HCT116 (cell line): ENCODE measurements around the gene TUT1. TPM values are rescaled to one million over a fixed set of nuclear protein-coding genes. Genes with fewer than 3 reads are reported as not detected.
"Not testable (repeated sequence)": the region's sequence is repeated elsewhere in the genome, so short reads cannot be mapped to it uniquely, and the experiment has no call there.

Source experiments
- ATAC-seq: fragments of 200-7000 bp; cut with Tn5 transposase; 2 replicates; pipeline ENCODE4 v1.9.1; 2020; ENCODE audit warnings: mild to moderate bottlenecking, moderate library complexity
- BruUV-seq: library from RNA; stranded (reverse); fragments of 400-500 nt; replicated peaks from 2 replicates; lab custom pipeline; 2021; lab: Mats Ljungman, UMichigan
- CTCF ChIA-PET: fragments of 300-600 bp; sonication (Branson Sonifier 250); formaldehyde crosslinking; loops from one replicate; lab custom pipeline; 2021; ENCODE audit warnings: antibody characterized with exemption; lab: Charles Lee
- POLR2A ChIA-PET: fragments of 300-600, 350-600 bp; sonication (Branson Sonifier 250); formaldehyde crosslinking; loops from one replicate; lab custom pipeline; 2021; ENCODE audit warnings: antibody characterized with exemption; lab: Charles Lee
- RAD21 ChIA-PET, 2 experiments: fragments of 300-600 bp; sonication (Branson Sonifier 250); formaldehyde crosslinking; loops; one replicate each; lab custom pipeline; 2023; ENCODE audit warnings: low total read pairs in 2 of 2; ENCODE audit not compliant: uncharacterized antibody in 2 of 2, unreplicated experiment in 2 of 2, low non-redundant PET in 1 of 2; lab: Charles Lee
- DNase-seq: peaks from one replicate; pipeline ENCODE4 v3.0.0-alpha.2; 2010; ENCODE audit warnings: low read depth, low spot score
- H2AFZ ChIP-seq: fragments of 200-600 bp; shearing (Covaris generic), sonication (generic); 2 replicates; pipeline ENCODE4 v1.6.1; 2017; ENCODE audit warnings: low read depth, mixed run types, mixed read lengths, antibody characterized with exemption, low read length; ENCODE audit not compliant: poor library complexity, severe bottlenecking
- H3K27ac ChIP-seq: 2 replicates; pipeline ENCODE4 v1.5.1; 2012; ENCODE audit warnings: low read depth, low read length
- H3K27me3 ChIP-seq: fragments of 200-600 bp; sonication (generic); 2 replicates; pipeline ENCODE4 v1.6.1; 2016; ENCODE audit warnings: mixed run types, low read length, mixed read lengths; ENCODE audit not compliant: insufficient read depth
- H3K36me3 ChIP-seq, 2 experiments: fragments of 200-500 bp in 1 of 2; fragments of 200-600 bp in 1 of 2; sonication (Bioruptor generic) in 1 of 2; sonication (generic) in 1 of 2; 2 replicates each; pipeline versions ENCODE4 v1.5.1 to v1.6.1; 2014 to 2016; ENCODE audit warnings: low read length in 2 of 2, inconsistent platforms in 1 of 2, mixed read lengths in 1 of 2, mixed run types in 1 of 2; ENCODE audit not compliant: insufficient read depth in 2 of 2, control insufficient read depth in 1 of 2
- H3K4me1 ChIP-seq, 2 experiments: fragments of 200-600 bp in 1 of 2; sonication (generic) in 1 of 2; 2 replicates each; pipeline versions ENCODE4 v1.5.1 to v1.6.1; 2012 to 2017; ENCODE audit warnings: low read length in 2 of 2, inconsistent platforms in 1 of 2, mild to moderate bottlenecking in 1 of 2, mixed read lengths in 1 of 2, mixed run types in 1 of 2, moderate library complexity in 1 of 2; ENCODE audit not compliant: insufficient read depth in 2 of 2, control insufficient read depth in 1 of 2
- H3K4me2 ChIP-seq: fragments of 200-600 bp; sonication (generic); 2 replicates; pipeline ENCODE4 v1.6.1; 2017; ENCODE audit warnings: mixed run types, low read length, mixed read lengths
- H3K4me3 ChIP-seq, 2 experiments: fragments of 200-600 bp in 1 of 2; sonication (generic) in 1 of 2; replicated peaks in 1 of 2; 2 replicates each; pipeline ENCODE4 v1.5.1; 2011 to 2016; ENCODE audit warnings: low read length in 2 of 2, control low read depth in 1 of 2, low read depth in 1 of 2, mild to moderate bottlenecking in 1 of 2, mixed read lengths in 1 of 2, mixed run types in 1 of 2
- H3K79me2 ChIP-seq: fragments of 200-600 bp; sonication (generic); 2 replicates; pipeline ENCODE4 v1.6.1; 2017; ENCODE audit warnings: mild to moderate bottlenecking, mixed run types, low read length, moderate library complexity, mixed read lengths; ENCODE audit not compliant: insufficient read depth
- H3K9ac ChIP-seq: fragments of 200-600 bp; sonication (generic); 2 replicates; pipeline ENCODE4 v1.6.1; 2016; ENCODE audit warnings: low read length, mixed read lengths
- H3K9me2 ChIP-seq: fragments of 200-600 bp; sonication (generic), shearing (Covaris generic); 2 replicates; pipeline ENCODE4 v1.6.1; 2017; ENCODE audit warnings: mixed run types, mild to moderate bottlenecking, moderate library complexity; ENCODE audit not compliant: insufficient read depth
- H3K9me3 ChIP-seq, 2 experiments: fragments of 200-500 bp in 1 of 2; fragments of 200-600 bp in 1 of 2; sonication (Bioruptor generic) in 1 of 2; sonication (generic) in 1 of 2; 2 replicates each; pipeline ENCODE4 v1.6.1; 2014 to 2017; ENCODE audit warnings: low read length in 2 of 2, mixed read lengths in 2 of 2, inconsistent platforms in 1 of 2, low read depth in 1 of 2, mild to moderate bottlenecking in 1 of 2, mixed run types in 1 of 2, moderate library complexity in 1 of 2; ENCODE audit not compliant: control insufficient read depth in 1 of 2, insufficient read depth in 1 of 2
- H4K20me1 ChIP-seq: fragments of 200-600 bp; sonication (generic), shearing (Covaris generic); 2 replicates; pipeline ENCODE4 v1.6.1; 2017; ENCODE audit warnings: mixed run types, mild to moderate bottlenecking, moderate library complexity; ENCODE audit not compliant: insufficient read depth
- CEBPB ChIP-seq: IDR thresholded peaks from 2 replicates; pipeline ENCODE4 v1.6.1; 2012; ENCODE audit warnings: low read depth
- ZFX ChIP-seq: fragments of 450-650 bp; IDR thresholded peaks from 2 replicates; pipeline ENCODE4 v1.6.1; 2017
- intact Hi-C: fragments of 100-400 bp; cut with micrococcal nuclease; formaldehyde crosslinking; loops from 2 replicates; pipeline ENCODE4 v1.10.0; 2022
- total RNA-seq: library from RNA; stranded (reverse); gene quantifications from one replicate; pipeline ENCODE4 v1.2.1, GENCODE V29; 2021; ENCODE audit not compliant: unreplicated experiment
- TF ChIP-seq, protein P1 (sequence below): IDR thresholded peaks from 2 replicates; pipeline ENCODE4 v1.6.1; 2011; ENCODE audit warnings: mild to moderate bottlenecking, low read length, moderate library complexity; ENCODE audit not compliant: insufficient replicate concordance; ENCODE audit errors: extremely low read depth
- TF ChIP-seq, protein P2 (sequence below): IDR thresholded peaks from 2 replicates; pipeline ENCODE4 v1.6.1; 2012
- TF ChIP-seq, protein P3 (sequence below): IDR thresholded peaks from 2 replicates; pipeline ENCODE4 v1.6.1; 2012

The TUT1 gene
- total RNA-seq, 1 experiment from 2014 or later = 49.0 TPM

DNA sequence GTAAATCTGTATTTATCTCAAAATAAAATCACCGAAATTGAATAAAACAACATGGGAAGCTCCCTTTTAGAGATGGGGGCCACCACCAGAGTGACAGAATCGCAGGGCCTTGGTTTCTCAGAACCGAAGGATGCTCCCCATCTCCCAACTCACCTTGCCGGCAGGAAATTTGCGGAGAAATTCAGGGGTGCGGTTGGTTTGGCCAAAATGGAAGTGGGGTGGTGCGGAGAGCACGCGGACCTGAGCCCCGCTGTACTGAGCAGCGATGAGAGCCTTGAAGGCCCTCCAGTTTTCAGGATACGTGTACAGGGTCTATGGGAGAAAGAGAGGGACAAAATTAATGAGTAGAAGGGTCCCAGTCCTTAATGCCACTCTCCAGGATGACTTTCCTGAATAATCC lies 18.9 kb downstream of the TUT1 start:
- ATAC-seq (no peak), DNase-seq (no peak)
- Histone ChIP-seq H2AFZ (no peak overlapping the region), H3K36me3 (peaks cover 36 to 64% of the 10 kb centered on the region in 2 experiments), H3K9me2 (no peaks in the 10 kb centered on the region), H3K27ac (peak overlapping the region; percentile 94), H4K20me1 (peaks cover 14% of the 10 kb centered on the region; the same call in 1 of the 2 replicates), H3K27me3 (no peaks in the 10 kb centered on the region), H3K4me3 (peak overlapping the region; percentile 76 to 99), H3K4me2 (peak overlapping the region; percentile 87), H3K9ac (peak overlapping the region; percentile 98), H3K9me3 (no peaks in the 10 kb centered on the region), H3K4me1 (peaks cover 8 to 30% of the 10 kb centered on the region in 2 experiments), H3K79me2 (peaks cover 62% of the 10 kb centered on the region)
- TF ChIP-seq CEBPB (no peak), ZFX (no peak)
- TF ChIP-seq, protein P1, sequence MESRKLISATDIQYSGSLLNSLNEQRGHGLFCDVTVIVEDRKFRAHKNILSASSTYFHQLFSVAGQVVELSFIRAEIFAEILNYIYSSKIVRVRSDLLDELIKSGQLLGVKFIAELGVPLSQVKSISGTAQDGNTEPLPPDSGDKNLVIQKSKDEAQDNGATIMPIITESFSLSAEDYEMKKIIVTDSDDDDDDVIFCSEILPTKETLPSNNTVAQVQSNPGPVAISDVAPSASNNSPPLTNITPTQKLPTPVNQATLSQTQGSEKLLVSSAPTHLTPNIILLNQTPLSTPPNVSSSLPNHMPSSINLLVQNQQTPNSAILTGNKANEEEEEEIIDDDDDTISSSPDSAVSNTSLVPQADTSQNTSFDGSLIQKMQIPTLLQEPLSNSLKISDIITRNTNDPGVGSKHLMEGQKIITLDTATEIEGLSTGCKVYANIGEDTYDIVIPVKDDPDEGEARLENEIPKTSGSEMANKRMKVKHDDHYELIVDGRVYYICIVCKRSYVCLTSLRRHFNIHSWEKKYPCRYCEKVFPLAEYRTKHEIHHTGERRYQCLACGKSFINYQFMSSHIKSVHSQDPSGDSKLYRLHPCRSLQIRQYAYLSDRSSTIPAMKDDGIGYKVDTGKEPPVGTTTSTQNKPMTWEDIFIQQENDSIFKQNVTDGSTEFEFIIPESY = no peak
- TF ChIP-seq, protein P2, sequence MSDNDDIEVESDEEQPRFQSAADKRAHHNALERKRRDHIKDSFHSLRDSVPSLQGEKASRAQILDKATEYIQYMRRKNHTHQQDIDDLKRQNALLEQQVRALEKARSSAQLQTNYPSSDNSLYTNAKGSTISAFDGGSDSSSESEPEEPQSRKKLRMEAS = no peak
- TF ChIP-seq, protein P3, sequence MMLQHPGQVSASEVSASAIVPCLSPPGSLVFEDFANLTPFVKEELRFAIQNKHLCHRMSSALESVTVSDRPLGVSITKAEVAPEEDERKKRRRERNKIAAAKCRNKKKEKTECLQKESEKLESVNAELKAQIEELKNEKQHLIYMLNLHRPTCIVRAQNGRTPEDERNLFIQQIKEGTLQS = no peak
- ChIA-PET POLR2A (interaction anchor here (0.7 to 1.0 kb wide), 2 partner anchors 9 to 19 kb away, joined by 3 to 4 read pairs; partner anchors contain the start of gene TUT1), RAD21 (no interaction called here), CTCF (interaction anchor here (1.7 kb wide), 1 partner anchor 13 kb away, joined by 6 read pairs; no protein-coding TSS in a partner anchor)
- BruUV-seq = no TSS peak
- intact Hi-C loops = no loop called here

DNA sequence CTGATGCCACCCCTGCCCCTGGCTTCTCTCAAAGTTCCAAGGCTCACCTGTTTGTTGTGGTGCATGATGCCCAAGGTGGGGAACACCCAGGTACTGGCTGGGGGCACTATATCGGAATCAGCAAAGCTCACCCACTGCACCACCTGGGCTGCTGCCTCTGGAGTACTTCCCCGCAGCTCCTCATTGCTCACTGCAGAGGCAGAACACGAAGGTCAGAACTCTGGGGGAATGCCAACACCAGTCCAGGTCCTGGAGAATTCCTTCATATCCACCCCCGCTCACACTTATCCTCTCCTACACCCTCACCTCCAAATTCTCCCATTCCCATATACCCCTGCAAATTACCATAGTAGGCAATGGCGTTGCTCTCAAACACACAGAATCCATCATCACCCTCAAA lies 19.8 kb downstream of the TUT1 start:
- ATAC-seq, RAD21 ChIA-PET, H3K27ac ChIP-seq, DNase-seq, intact Hi-C loops, H3K27me3 ChIP-seq, H3K9me2 ChIP-seq, BruUV-seq, POLR2A ChIA-PET, H3K9me3 ChIP-seq, H2AFZ ChIP-seq, H3K4me3 ChIP-seq: not testable (repeated sequence)
- peaks cover 72% of the 10 kb centered on the region for H3K79me2 ChIP-seq
- H3K4me2 ChIP-seq = peak overlapping the region; percentile 87; the same call in 1 of the 2 replicates
- H4K20me1 ChIP-seq = peaks cover 22% of the 10 kb centered on the region; the same call in 1 of the 2 replicates
- peaks cover 42 to 68% of the 10 kb centered on the region in 2 experiments for H3K36me3 ChIP-seq
- H3K9ac ChIP-seq = peak overlapping the region; percentile 98; the same call in 1 of the 2 replicates
- CTCF ChIA-PET = interaction anchor here (2.0 kb wide), 1 partner anchor 10 kb away, joined by 7 read pairs; no protein-coding TSS in a partner anchor
- peaks cover 8 to 37% of the 10 kb centered on the region in 2 experiments for H3K4me1 ChIP-seq

DNA sequence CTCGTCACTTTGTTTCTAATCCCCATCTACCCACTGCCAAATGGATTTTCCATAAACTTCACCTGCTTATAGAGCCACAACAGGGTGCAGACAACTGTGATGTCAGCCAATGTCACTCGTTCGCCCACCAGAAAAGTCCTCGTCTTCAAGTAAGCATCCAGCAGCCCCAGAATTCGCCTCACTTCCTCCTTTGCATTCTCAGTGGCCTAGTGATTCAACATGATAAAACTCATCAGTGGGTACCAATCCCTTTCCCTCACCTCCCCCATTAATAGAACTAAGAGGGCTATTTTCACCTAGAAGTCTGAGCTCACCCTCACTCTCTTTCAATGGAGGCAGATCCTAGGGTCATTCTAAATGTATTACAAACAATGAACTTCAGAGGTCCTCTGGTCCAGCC lies 20.4 kb downstream of the TUT1 start:
- RAD21 ChIA-PET, H3K4me3 ChIP-seq, intact Hi-C loops, H3K9ac ChIP-seq, H3K9me2 ChIP-seq, H3K27ac ChIP-seq, ATAC-seq, DNase-seq, H2AFZ ChIP-seq, H3K27me3 ChIP-seq, BruUV-seq, H3K9me3 ChIP-seq: not testable (repeated sequence)
- Histone ChIP-seq H3K79me2 (peaks cover 78% of the 10 kb centered on the region), H3K4me1 (peaks cover 9 to 43% of the 10 kb centered on the region in 2 experiments), H3K36me3 (peaks cover 45 to 72% of the 10 kb centered on the region in 2 experiments), H4K20me1 (peaks cover 24% of the 10 kb centered on the region; the same call in 1 of the 2 replicates), H3K4me2 (0 out of 2 replicates have a peak overlapping the region, but pooled peaks have one; percentile 87)
- ChIA-PET POLR2A (interaction anchor here (0.8 kb wide), 1 partner anchor 12 kb away, joined by 4 read pairs; no protein-coding TSS in a partner anchor), CTCF (interaction anchor here (2.0 kb wide), 1 partner anchor 10 kb away, joined by 7 read pairs; no protein-coding TSS in a partner anchor)
